ENCODE results near the gene ANKS1B. TPM values are rescaled to one million over a fixed set of nuclear protein-coding genes. Genes with fewer than 3 reads are reported as not detected.

ANKS1B gene
- total and polyA plus RNA-seq, 2 of the 4 experiments (the other 2 are of a cell fraction) = 0.17 to 0.18 TPM

DNA sequence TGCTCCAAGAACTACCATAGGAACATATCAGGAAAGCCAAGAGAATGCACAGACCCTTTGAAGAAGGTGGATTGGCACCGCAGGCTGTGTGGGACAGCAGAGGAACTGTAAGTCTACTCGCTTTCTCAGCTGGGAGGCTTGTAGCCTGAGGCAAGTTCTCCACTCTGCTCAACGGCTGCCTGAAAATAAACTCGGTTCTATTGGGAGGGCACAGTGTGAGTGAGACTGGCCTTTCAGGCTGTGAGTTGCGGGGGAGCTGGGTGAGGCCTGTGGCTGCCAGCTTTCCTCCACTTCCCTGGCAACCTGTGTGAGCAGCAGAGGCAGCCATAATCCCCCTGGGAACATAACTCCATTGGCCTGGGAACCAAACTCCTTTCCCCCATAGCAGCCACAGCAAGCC lies 132.1 kb downstream of the ANKS1B start:
- dilution Hi-C loops (cut with HindIII; ENCODE audit: low sequenced_read_pairs, unreplicated experiment) = no loop called here
- no peak for ATAC-seq (ENCODE audit: low read depth)
- TF ChIP-seq BHLHE40 (IDR thresholded peaks at IDR 0.05; ENCODE audit: low read depth, low read length) (no peak), USF2 (IDR thresholded peaks at IDR 0.05; ENCODE audit: low read depth, low read length) (no peak), RFX5 (IDR thresholded peaks at IDR 0.05; ENCODE audit: low read depth, low read length) (no peak), RCOR1 (IDR thresholded peaks at IDR 0.05; ENCODE audit: insufficient replicate concordance, low read length) (no peak), POLR2A (IDR thresholded peaks at IDR 0.05; ENCODE audit: low read depth, low read length) (no peak), FOS (IDR thresholded peaks at IDR 0.05; ENCODE audit: low read depth, low read length) (no peak), SMC3 (IDR thresholded peaks at IDR 0.05; ENCODE audit: low read depth, low read length) (no peak), RAD21 (IDR thresholded peaks at IDR 0.05; ENCODE audit: low read length) (no peak), ELK1 (IDR thresholded peaks at IDR 0.05; ENCODE audit: borderline replicate concordance, low read depth, low read length) (no peak), CHD1 (IDR thresholded peaks at IDR 0.05; ENCODE audit: low read depth, low read length) (no peak), NFE2L2 (IDR thresholded peaks at IDR 0.05; ENCODE audit: low read depth, low read length) (no peak), MAFK (IDR thresholded peaks at IDR 0.05; ENCODE audit: low read depth, low read length) (no peak), CTCF (conservative IDR thresholded peaks at IDR 0.05; ENCODE audit: low read depth, low read length) (no peak), MAZ (IDR thresholded peaks at IDR 0.05; ENCODE audit: borderline replicate concordance, low read depth, low read length) (no peak), CEBPB (IDR thresholded peaks at IDR 0.05; ENCODE audit: low read depth, low read length) (no peak), MXI1 (IDR thresholded peaks at IDR 0.05; ENCODE audit: borderline replicate concordance, low read depth, low read length) (no peak)

More for the DNA sequence above, 132.1 kb downstream of the ANKS1B start:
- no peaks in the 10 kb centered on the region for H3K9me1 ChIP-seq (ENCODE audit: insufficient read depth, low read length)
- ChIA-PET POLR2A (ENCODE audit: unreplicated experiment) (no interaction called here), CTCF (no interaction called here)
- H3K27ac ChIP-seq (ENCODE audit: insufficient read depth, low read length) = no peak overlapping the region
- H2BK5ac ChIP-seq (ENCODE audit: low read depth, low read length, poor library complexity, severe bottlenecking) = no peak overlapping the region
- H2BK120ac ChIP-seq (ENCODE audit: low read depth, low read length) = no peak overlapping the region
- H2AK9ac ChIP-seq (replicated peaks; ENCODE audit: low read depth, low read length, poor library complexity) = no peak overlapping the region
- in situ Hi-C loops (cut with MboI; ENCODE audit: low sequenced_read_pairs) (no loop called here), intact Hi-C loops (cut with micrococcal nuclease) (no loop called here)
- no TSS peak for BruUV-seq (replicated peaks)
- H2AK5ac ChIP-seq (ENCODE audit: low read depth, low read length) = no peak overlapping the region
- H2AFZ ChIP-seq (replicated peaks; ENCODE audit: low read length, poor library complexity) = no peak overlapping the region
- no peak overlapping the region for H3K14ac ChIP-seq (replicated peaks; ENCODE audit: low read depth, low read length)
- no peak overlapping the region for H4K8ac ChIP-seq (ENCODE audit: low read depth in 2 of 2, low read length in 2 of 2)
- WGBS, 2 experiments (ENCODE audit: extremely low coverage in 2 of 2, insufficient read length in 1 of 2) = 75% methylated on average over 1 of the region's 5 CpGs; no CpG with 5 or more reads in 1 of the 2 experiments
- H4K20me1 ChIP-seq (ENCODE audit: insufficient read depth, low read length) = no peaks in the 10 kb centered on the region
- H3K4ac ChIP-seq (ENCODE audit: low read depth, low read length) = no peak overlapping the region
- no peak overlapping the region for H3K56ac ChIP-seq (ENCODE audit: extremely low read depth, insufficient read depth, low read length)
- no peaks in the 10 kb centered on the region for H3K4me1 ChIP-seq (ENCODE audit: control insufficient read depth, insufficient read depth, low read length)
- H2BK15ac ChIP-seq (ENCODE audit: low read depth, low read length) = no peak overlapping the region
- H2BK20ac ChIP-seq (ENCODE audit: low read depth, low read length) = no peak overlapping the region
- no peak overlapping the region for H4K5ac ChIP-seq (ENCODE audit: low read depth, low read length)
- no peak overlapping the region for H3K4me2 ChIP-seq (ENCODE audit: low read depth, low read length)
- H3K36me3 ChIP-seq (ENCODE audit: control insufficient read depth, insufficient read depth, low read length) = no peaks in the 10 kb centered on the region
- H3K4me3 ChIP-seq (ENCODE audit: insufficient read depth, low read depth, low read length) = no peak overlapping the region
- H3K23ac ChIP-seq (ENCODE audit: low read depth, low read length) = no peak overlapping the region
- H3K27me3 ChIP-seq (ENCODE audit: control insufficient read depth, insufficient read depth, low read length) = no peaks in the 10 kb centered on the region
- H3K18ac ChIP-seq (ENCODE audit: low read depth, low read length) = no peak overlapping the region
- no peak overlapping the region for H3K9ac ChIP-seq (ENCODE audit: low read depth, low read length)
- H4K91ac ChIP-seq (ENCODE audit: insufficient read depth, low read depth, low read length) = no peak overlapping the region
- H3K79me1 ChIP-seq (ENCODE audit: low read depth in 1 of 2, low read length in 2 of 2) = no peaks in the 10 kb centered on the region
- H3K9me3 ChIP-seq (ENCODE audit: control insufficient read depth, insufficient read depth, low read length) = no peaks in the 10 kb centered on the region
- DNase-seq = no peak

All from IMR-90 (cell line).